ENCODE data around the gene CYS1. TPM values are rescaled to one million over a fixed set of nuclear protein-coding genes. Genes with fewer than 3 reads are reported as not detected.
"Not testable (repeated sequence)": the region's sequence is repeated elsewhere in the genome, so short reads cannot be mapped to it uniquely, and the experiment has no call there.

Gene CYS1
- total and polyA plus RNA-seq, 9 donors, result 6.5 to 16.8 (median 11.5) TPM

GRCh38 chr2:10095175-10095574, 15.0 kb upstream of the CYS1 start:
- no peak overlapping the region for H3K27ac ChIP-seq (ENCODE audit: low read length)
- WGBS (ENCODE audit: insufficient coverage), result 61% methylated on average over 9 of the region's 9 CpGs

GRCh38 chr2:10094271-10094814, 14.1 kb upstream of the CYS1 start:
- Histone ChIP-seq H3K27me3 (ENCODE audit: control insufficient read depth, insufficient read depth, low read length) (peaks cover 53% of the 10 kb centered on the region), H3K4me1 (ENCODE audit: control insufficient read depth, insufficient read depth, low read length) (peaks cover 13% of the 10 kb centered on the region), H3K36me3 (ENCODE audit: control insufficient read depth, insufficient read depth, low read length) (no peaks in the 10 kb centered on the region), H3K9me3 (replicated peaks; ENCODE audit: control insufficient read depth, low read depth, low read length) (no peaks in the 10 kb centered on the region), H3K27ac (ENCODE audit: low read length) (no peak overlapping the region), H3K4me3 (ENCODE audit: low read length) (no peak overlapping the region)
- WGBS (ENCODE audit: insufficient coverage), result 78% methylated on average over 7 of the region's 13 CpGs
- DNase-seq, result no peak

More at GRCh38 chr2:10095175-10095574, 15.0 kb upstream of the CYS1 start:
- no peaks in the 10 kb centered on the region for H3K9me3 ChIP-seq (replicated peaks; ENCODE audit: control insufficient read depth, low read depth, low read length)
- H3K27me3 ChIP-seq (ENCODE audit: control insufficient read depth, insufficient read depth, low read length), result peaks cover 48% of the 10 kb centered on the region
- H3K36me3 ChIP-seq (ENCODE audit: control insufficient read depth, insufficient read depth, low read length), result no peaks in the 10 kb centered on the region
- H3K4me1 ChIP-seq (ENCODE audit: control insufficient read depth, insufficient read depth, low read length), result peaks cover 13% of the 10 kb centered on the region
- H3K4me3 ChIP-seq (ENCODE audit: low read length), result no peak overlapping the region
- DNase-seq, result no peak

GRCh38 chr2:10091889-10092244, 11.7 kb upstream of the CYS1 start:
- peaks cover 55% of the 10 kb centered on the region for H3K27me3 ChIP-seq (ENCODE audit: control insufficient read depth, insufficient read depth, low read length)
- not testable (repeated sequence) for H3K4me3 ChIP-seq (ENCODE audit: low read length); H3K4me1 ChIP-seq (ENCODE audit: control insufficient read depth, insufficient read depth, low read length); H3K9me3 ChIP-seq (replicated peaks; ENCODE audit: control insufficient read depth, low read depth, low read length); DNase-seq; H3K27ac ChIP-seq (ENCODE audit: low read length); H3K36me3 ChIP-seq (ENCODE audit: control insufficient read depth, insufficient read depth, low read length)
- WGBS (ENCODE audit: insufficient coverage), result 100% methylated on average over 1 of the region's 2 CpGs

- H3K27ac ChIP-seq (ENCODE audit: low read length), result no peak overlapping the region
- H3K9me3 ChIP-seq (replicated peaks; ENCODE audit: control insufficient read depth, low read depth, low read length), result no peaks in the 10 kb centered on the region
- H3K4me1 ChIP-seq (ENCODE audit: control insufficient read depth, insufficient read depth, low read length), result peaks cover 6% of the 10 kb centered on the region
- H3K27me3 ChIP-seq (ENCODE audit: control insufficient read depth, insufficient read depth, low read length), result peaks cover 53% of the 10 kb centered on the region
- 7% methylated on average over 46 of the region's 52 CpGs for WGBS (ENCODE audit: insufficient coverage)
- no peak overlapping the region for H3K4me3 ChIP-seq (ENCODE audit: low read length)
- DNase-seq, result no peak
- no peaks in the 10 kb centered on the region for H3K36me3 ChIP-seq (ENCODE audit: control insufficient read depth, insufficient read depth, low read length)
These were observed 11.1 kb upstream of the CYS1 start for GRCh38 chr2:10091182-10091888.

GRCh38 chr2:10089565-10090190, 9.5 kb upstream of the CYS1 start:
- no peak for DNase-seq
- H3K27ac ChIP-seq (ENCODE audit: low read length), result no peak overlapping the region
- H3K4me1 ChIP-seq (ENCODE audit: control insufficient read depth, insufficient read depth, low read length), result peaks cover 6% of the 10 kb centered on the region
- peaks cover 62% of the 10 kb centered on the region for H3K27me3 ChIP-seq (ENCODE audit: control insufficient read depth, insufficient read depth, low read length)
- no peaks in the 10 kb centered on the region for H3K9me3 ChIP-seq (replicated peaks; ENCODE audit: control insufficient read depth, low read depth, low read length)
- no peak overlapping the region for H3K4me3 ChIP-seq (ENCODE audit: low read length)
- no CpG with 5 or more reads among the region's 5 CpGs for whole genome bisulfite sequencing (ENCODE audit: insufficient coverage)
- no peaks in the 10 kb centered on the region for H3K36me3 ChIP-seq (ENCODE audit: control insufficient read depth, insufficient read depth, low read length)

GRCh38 chr2:10087360-10087759, 7.1 kb upstream of the CYS1 start:
- WGBS (ENCODE audit: insufficient coverage), result 65% methylated on average over 8 of the region's 8 CpGs
- Histone ChIP-seq H3K4me1 (ENCODE audit: control insufficient read depth, insufficient read depth, low read length) (peaks cover 9% of the 10 kb centered on the region), H3K27ac (ENCODE audit: low read length) (no peak overlapping the region), H3K27me3 (ENCODE audit: control insufficient read depth, insufficient read depth, low read length) (peaks cover 65% of the 10 kb centered on the region), H3K36me3 (ENCODE audit: control insufficient read depth, insufficient read depth, low read length) (no peaks in the 10 kb centered on the region), H3K4me3 (ENCODE audit: low read length) (no peak overlapping the region), H3K9me3 (replicated peaks; ENCODE audit: control insufficient read depth, low read depth, low read length) (no peaks in the 10 kb centered on the region)
- DNase-seq, result no peak

GRCh38 chr2:10086950-10087349, 6.7 kb upstream of the CYS1 start:
- Histone ChIP-seq H3K4me1 (ENCODE audit: control insufficient read depth, insufficient read depth, low read length) (peaks cover 9% of the 10 kb centered on the region), H3K4me3 (ENCODE audit: low read length) (no peak overlapping the region), H3K9me3 (replicated peaks; ENCODE audit: control insufficient read depth, low read depth, low read length) (no peaks in the 10 kb centered on the region), H3K36me3 (ENCODE audit: control insufficient read depth, insufficient read depth, low read length) (no peaks in the 10 kb centered on the region), H3K27me3 (ENCODE audit: control insufficient read depth, insufficient read depth, low read length) (peaks cover 65% of the 10 kb centered on the region), H3K27ac (ENCODE audit: low read length) (no peak overlapping the region)
- no peak for DNase-seq
- WGBS (ENCODE audit: insufficient coverage), result no CpG with 5 or more reads among the region's 4 CpGs

GRCh38 chr2:10085668-10086059, 5.5 kb upstream of the CYS1 start:
- no peak for DNase-seq
- 92% methylated on average over 6 of the region's 11 CpGs for WGBS (ENCODE audit: insufficient coverage)
- Histone ChIP-seq H3K27ac (ENCODE audit: low read length) (no peak overlapping the region), H3K4me1 (ENCODE audit: control insufficient read depth, insufficient read depth, low read length) (peaks cover 5% of the 10 kb centered on the region), H3K4me3 (ENCODE audit: low read length) (no peak overlapping the region), H3K27me3 (ENCODE audit: control insufficient read depth, insufficient read depth, low read length) (peaks cover 65% of the 10 kb centered on the region), H3K36me3 (ENCODE audit: control insufficient read depth, insufficient read depth, low read length) (no peaks in the 10 kb centered on the region), H3K9me3 (replicated peaks; ENCODE audit: control insufficient read depth, low read depth, low read length) (no peaks in the 10 kb centered on the region)

- Histone ChIP-seq H3K27me3 (ENCODE audit: control insufficient read depth, insufficient read depth, low read length) (peaks cover 68% of the 10 kb centered on the region), H3K4me3 (ENCODE audit: low read length) (no peak overlapping the region), H3K9me3 (replicated peaks; ENCODE audit: control insufficient read depth, low read depth, low read length) (no peaks in the 10 kb centered on the region), H3K27ac (ENCODE audit: low read length) (no peak overlapping the region), H3K4me1 (ENCODE audit: control insufficient read depth, insufficient read depth, low read length) (peaks cover 8% of the 10 kb centered on the region), H3K36me3 (ENCODE audit: control insufficient read depth, insufficient read depth, low read length) (no peaks in the 10 kb centered on the region)
- DNase-seq, result no peak
- WGBS (ENCODE audit: insufficient coverage), result 19% methylated on average over 2 of the region's 6 CpGs
These were observed 4.9 kb upstream of the CYS1 start for GRCh38 chr2:10085043-10085667.

- H3K4me3 ChIP-seq (ENCODE audit: low read length), result no peak overlapping the region
- H3K9me3 ChIP-seq (replicated peaks; ENCODE audit: control insufficient read depth, low read depth, low read length), result no peaks in the 10 kb centered on the region
- H3K27me3 ChIP-seq (ENCODE audit: control insufficient read depth, insufficient read depth, low read length), result peaks cover 63% of the 10 kb centered on the region
- no peak for DNase-seq
- peaks cover 8% of the 10 kb centered on the region for H3K4me1 ChIP-seq (ENCODE audit: control insufficient read depth, insufficient read depth, low read length)
- WGBS (ENCODE audit: insufficient coverage), result 46% methylated on average over 9 of the region's 12 CpGs
- H3K36me3 ChIP-seq (ENCODE audit: control insufficient read depth, insufficient read depth, low read length), result no peaks in the 10 kb centered on the region
- no peak overlapping the region for H3K27ac ChIP-seq (ENCODE audit: low read length)
These were observed 4.1 kb upstream of the CYS1 start for GRCh38 chr2:10084223-10084865.
